Measurements from ENCODE around the gene BSCL2.
"Not testable (repeated sequence)": the region's sequence is repeated elsewhere in the genome, so short reads cannot be mapped to it uniquely, and the experiment has no call there.

BSCL2 gene

DNA sequence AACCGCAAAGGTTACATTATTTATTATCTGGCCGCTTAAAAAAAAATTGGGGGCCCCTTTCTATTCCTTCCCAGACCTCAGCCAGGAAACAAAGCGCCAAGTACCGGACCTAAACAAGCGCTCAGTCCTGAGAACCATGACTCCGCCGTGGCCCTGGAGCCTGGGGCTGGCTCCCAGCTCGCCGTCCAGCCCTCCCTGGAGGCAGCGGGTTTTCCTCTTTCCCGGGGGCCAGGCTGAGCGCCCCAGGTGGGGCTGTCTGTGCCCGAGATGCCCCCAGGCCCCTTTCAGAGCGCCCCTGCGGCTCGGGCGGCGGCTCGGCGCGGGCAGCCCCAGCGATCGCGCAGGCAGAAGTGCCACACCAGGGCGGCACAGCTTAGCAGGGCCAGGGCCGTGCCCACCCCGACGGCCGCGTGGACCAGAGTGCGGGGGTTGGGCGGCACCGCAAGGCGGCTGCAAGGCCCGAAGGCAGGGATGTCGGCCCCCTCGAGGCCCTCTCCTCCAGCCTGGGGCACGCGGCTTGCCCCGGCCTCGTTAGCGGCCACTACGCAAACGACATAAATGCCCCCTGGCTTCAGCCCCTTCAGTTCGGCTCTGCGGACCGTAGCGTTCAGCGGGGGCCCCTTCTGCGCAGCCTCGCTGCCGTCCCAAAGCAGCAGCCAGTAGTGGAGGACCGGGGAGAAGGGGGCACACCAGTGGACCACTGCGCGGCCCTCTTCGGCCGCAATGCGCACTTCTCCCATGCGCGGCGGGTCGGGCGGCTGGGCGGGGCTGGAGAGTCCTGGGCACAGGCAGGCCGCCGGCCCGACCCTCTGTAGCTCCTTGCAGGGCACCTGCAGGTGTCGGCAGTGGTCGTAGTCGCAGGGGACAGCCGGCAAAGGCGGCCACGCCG, 19.5 kb downstream of the BSCL2 start:
- peak overlapping the region; percentile 31 for H3K27ac ChIP-seq (ENCODE audit: low read length)
- peak overlapping the region; percentile 59 to 73 for H3K4me3 ChIP-seq (ENCODE audit: low read length in 2 of 2)
- no peaks in the 10 kb centered on the region for H3K9me3 ChIP-seq (ENCODE audit: control insufficient read depth in 2 of 2, low read length in 2 of 2)
- peaks cover 20 to 21% of the 10 kb centered on the region in 2 donors for H3K36me3 ChIP-seq (ENCODE audit: control insufficient read depth in 2 of 2, insufficient read depth in 2 of 2, low read length in 2 of 2)
- H3K4me1 ChIP-seq (ENCODE audit: control insufficient read depth, insufficient read depth, low read length) = peaks cover 16% of the 10 kb centered on the region
- H3K27me3 ChIP-seq (ENCODE audit: control insufficient read depth in 1 of 2, insufficient read depth in 2 of 2, low read length in 2 of 2) = peaks cover 8 to 11% of the 10 kb centered on the region in 2 donors
- H3K9ac ChIP-seq (ENCODE audit: low read length in 2 of 2) = peak overlapping the region; percentile 42 to 53

DNA sequence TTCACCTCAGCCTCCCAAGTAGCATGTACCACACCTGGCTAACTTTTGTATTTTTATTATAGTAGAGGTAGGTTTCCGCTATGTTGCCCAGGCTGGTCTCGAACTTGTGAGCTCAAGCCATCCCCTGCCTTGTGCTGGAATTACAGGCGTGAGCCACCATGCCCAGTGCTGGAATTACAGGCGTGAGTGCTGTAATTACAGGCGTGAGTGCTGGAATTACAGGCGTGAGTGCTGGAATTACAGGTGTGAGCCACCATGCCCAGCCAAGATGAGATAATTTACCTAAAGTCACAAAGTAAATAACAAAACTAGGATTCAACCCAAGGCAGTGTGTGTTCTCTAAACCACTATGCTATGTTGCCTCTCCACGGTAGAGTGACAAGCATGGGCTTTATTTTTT, 24.7 kb downstream of the BSCL2 start:
- no peak overlapping the region for H3K27ac ChIP-seq (ENCODE audit: low read length)
- H3K4me3 ChIP-seq (ENCODE audit: low read length in 2 of 2) = no peak overlapping the region
- H3K27me3 ChIP-seq (ENCODE audit: control insufficient read depth in 1 of 2, insufficient read depth in 2 of 2, low read length in 2 of 2) = peaks cover 0 to 1% of the 10 kb centered on the region in 2 donors
- H3K9me3 ChIP-seq (ENCODE audit: control insufficient read depth in 2 of 2, low read length in 2 of 2) = no peaks in the 10 kb centered on the region
- H3K9ac ChIP-seq (ENCODE audit: low read length in 2 of 2) = no peak overlapping the region
- H3K4me1 ChIP-seq (ENCODE audit: control insufficient read depth, insufficient read depth, low read length) = peaks cover 8% of the 10 kb centered on the region
- peaks cover 0 to 5% of the 10 kb centered on the region in 2 donors for H3K36me3 ChIP-seq (ENCODE audit: control insufficient read depth in 2 of 2, insufficient read depth in 2 of 2, low read length in 2 of 2)

- Histone ChIP-seq H3K27ac (ENCODE audit: low read length) (peak overlapping the region; percentile 6), H3K27me3 (ENCODE audit: control insufficient read depth in 1 of 2, insufficient read depth in 2 of 2, low read length in 2 of 2) (no peaks in the 10 kb centered on the region), H3K4me1 (ENCODE audit: control insufficient read depth, insufficient read depth, low read length) (peaks cover 8% of the 10 kb centered on the region), H3K4me3 (ENCODE audit: low read length in 2 of 2) (no peak overlapping the region), H3K9ac (ENCODE audit: low read length in 2 of 2) (no peak overlapping the region), H3K36me3 (ENCODE audit: control insufficient read depth in 2 of 2, insufficient read depth in 2 of 2, low read length in 2 of 2) (peaks cover 3 to 17% of the 10 kb centered on the region in 2 donors), H3K9me3 (ENCODE audit: control insufficient read depth in 2 of 2, low read length in 2 of 2) (no peaks in the 10 kb centered on the region)
These were observed 26.4 kb downstream of the BSCL2 start for GRCh38 chr11:62680825-62681240.

DNA sequence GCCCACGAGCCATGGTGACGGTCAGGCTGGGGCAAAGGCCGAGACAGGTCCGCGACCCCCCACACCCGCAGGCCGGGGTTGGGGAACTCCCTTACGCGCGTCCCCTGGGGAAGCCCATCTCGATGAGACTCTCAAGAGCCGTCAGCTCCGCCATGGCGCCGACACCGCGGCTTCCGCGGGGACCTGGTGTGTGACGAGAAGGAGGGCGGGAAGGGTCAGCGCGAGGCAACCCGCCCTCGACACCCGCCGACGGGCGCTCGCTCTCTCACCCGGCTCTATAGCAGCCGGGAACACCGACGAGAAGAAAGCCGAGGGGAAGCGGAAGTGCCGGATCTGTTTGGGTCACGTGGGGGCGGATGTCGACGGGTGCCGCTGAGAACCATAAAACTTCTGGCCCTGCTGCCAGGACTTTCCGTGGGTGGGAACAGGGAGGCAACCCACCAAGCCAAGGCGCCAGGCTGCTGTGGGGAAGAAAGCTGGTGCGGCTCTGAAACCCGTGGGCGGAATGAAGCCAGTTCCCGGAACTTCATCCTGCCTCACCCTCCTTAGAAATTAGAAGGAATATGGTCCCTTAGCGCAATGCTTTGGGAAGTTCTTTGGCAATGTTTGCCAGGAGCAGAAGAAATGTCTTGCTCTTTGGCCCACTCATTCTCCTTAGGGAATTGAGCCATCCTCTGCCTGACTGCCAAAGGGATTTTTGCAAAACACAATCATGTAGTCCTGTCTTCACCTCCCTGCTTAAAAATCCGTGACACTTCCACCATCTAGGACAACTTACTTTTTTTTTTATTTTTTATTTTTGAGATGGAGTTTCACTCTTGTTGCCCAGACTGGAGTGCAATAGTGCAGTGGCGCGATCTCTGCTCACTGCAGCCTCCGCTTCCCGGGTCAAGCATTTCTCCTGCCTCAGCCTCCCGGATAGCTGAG, 28.2 kb downstream of the BSCL2 start, which contains the start of gene UBXN1:
UBXN1 (minus strand) TSS at position 304 of the 927 bp plus-strand sequence; CDS start at position 154, 150 bp downstream.
- Histone ChIP-seq H3K36me3 (ENCODE audit: control insufficient read depth in 2 of 2, insufficient read depth in 2 of 2, low read length in 2 of 2) (peaks cover 3 to 17% of the 10 kb centered on the region in 2 donors), H3K4me3 (ENCODE audit: low read length in 2 of 2) (peak within 1 kb of the TSS; percentile 72 to 95), H3K27me3 (ENCODE audit: control insufficient read depth in 1 of 2, insufficient read depth in 2 of 2, low read length in 2 of 2) (no peaks in the 10 kb centered on the region), H3K9me3 (ENCODE audit: control insufficient read depth in 2 of 2, low read length in 2 of 2) (no peaks in the 10 kb centered on the region), H3K9ac (ENCODE audit: low read length in 2 of 2) (peak within 1 kb of the TSS; percentile 96), H3K27ac (ENCODE audit: low read length) (peak within 1 kb of the TSS; percentile 82), H3K4me1 (ENCODE audit: control insufficient read depth, insufficient read depth, low read length) (peaks cover 8% of the 10 kb centered on the region)

GRCh38 chr11:62678433-62678769, 28.8 kb downstream of the BSCL2 start:
- peaks cover 3 to 17% of the 10 kb centered on the region in 2 donors for H3K36me3 ChIP-seq (ENCODE audit: control insufficient read depth in 2 of 2, insufficient read depth in 2 of 2, low read length in 2 of 2)
- H3K27me3 ChIP-seq (ENCODE audit: control insufficient read depth in 1 of 2, insufficient read depth in 2 of 2, low read length in 2 of 2) = no peaks in the 10 kb centered on the region
- peak overlapping the region; percentile 82 for H3K27ac ChIP-seq (ENCODE audit: low read length)
- H3K9me3 ChIP-seq (ENCODE audit: control insufficient read depth in 2 of 2, low read length in 2 of 2) = no peaks in the 10 kb centered on the region
- H3K9ac ChIP-seq (ENCODE audit: low read length in 2 of 2) = peak overlapping the region; percentile 96
- H3K4me1 ChIP-seq (ENCODE audit: control insufficient read depth, insufficient read depth, low read length) = peaks cover 8% of the 10 kb centered on the region
- H3K4me3 ChIP-seq (ENCODE audit: low read length in 2 of 2) = peak overlapping the region; percentile 72 to 95

DNA sequence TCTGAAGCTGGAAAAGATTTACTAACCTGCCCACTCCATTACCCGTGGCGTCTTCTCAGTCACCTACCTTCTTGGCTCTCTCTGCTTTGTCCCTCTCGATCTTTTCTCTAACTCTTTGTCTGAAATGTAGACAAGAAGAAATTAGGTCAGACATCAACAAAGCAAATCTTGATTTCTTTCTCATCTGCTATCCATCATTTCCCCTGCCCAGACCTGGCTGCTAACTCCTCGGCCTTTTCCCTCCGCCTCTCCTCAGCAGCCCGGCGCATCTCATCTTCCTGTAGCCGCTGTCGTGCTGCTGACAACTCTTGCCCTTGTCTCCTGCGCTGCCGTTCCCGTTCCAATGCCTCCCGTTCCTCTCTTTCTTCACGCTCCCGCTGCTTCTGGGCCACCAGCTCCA, 29.5 kb downstream of the BSCL2 start:
- Histone ChIP-seq H3K27ac (ENCODE audit: low read length) (peak overlapping the region; percentile 82), H3K27me3 (ENCODE audit: control insufficient read depth in 1 of 2, insufficient read depth in 2 of 2, low read length in 2 of 2) (no peaks in the 10 kb centered on the region), H3K4me3 (ENCODE audit: low read length in 2 of 2) (peak overlapping the region; percentile 72 to 95), H3K4me1 (ENCODE audit: control insufficient read depth, insufficient read depth, low read length) (peaks cover 13% of the 10 kb centered on the region), H3K36me3 (ENCODE audit: control insufficient read depth in 2 of 2, insufficient read depth in 2 of 2, low read length in 2 of 2) (peaks cover 3 to 22% of the 10 kb centered on the region in 2 donors), H3K9me3 (ENCODE audit: control insufficient read depth in 2 of 2, low read length in 2 of 2) (no peaks in the 10 kb centered on the region), H3K9ac (ENCODE audit: low read length in 2 of 2) (peak overlapping the region; percentile 62 to 96)

DNA sequence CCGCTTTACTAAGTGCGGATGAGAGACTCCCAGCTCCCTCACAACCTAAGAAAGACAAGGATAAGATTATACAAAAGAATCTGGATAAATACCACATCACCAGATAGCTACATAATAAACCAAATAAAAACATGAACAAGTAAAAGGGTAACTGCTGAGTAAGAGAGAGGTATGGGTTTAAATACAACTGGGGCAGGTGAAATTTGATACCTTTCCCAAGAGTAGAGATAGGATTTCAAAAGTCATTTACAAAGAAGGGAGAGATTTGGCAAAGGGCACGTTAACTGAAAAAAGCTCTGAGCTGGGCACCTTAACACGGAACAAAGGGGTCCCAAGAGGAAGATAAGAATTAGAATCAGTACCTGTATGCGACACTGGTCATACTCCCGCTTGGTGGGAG, 30.1 kb downstream of the BSCL2 start:
- H3K9me3 ChIP-seq (ENCODE audit: control insufficient read depth in 2 of 2, low read length in 2 of 2) = no peaks in the 10 kb centered on the region
- H3K27ac ChIP-seq (ENCODE audit: low read length) = no peak overlapping the region
- H3K27me3 ChIP-seq (ENCODE audit: control insufficient read depth in 1 of 2, insufficient read depth in 2 of 2, low read length in 2 of 2) = no peaks in the 10 kb centered on the region
- no peak overlapping the region for H3K9ac ChIP-seq (ENCODE audit: low read length in 2 of 2)
- H3K4me1 ChIP-seq (ENCODE audit: control insufficient read depth, insufficient read depth, low read length) = peaks cover 18% of the 10 kb centered on the region
- H3K4me3 ChIP-seq (ENCODE audit: low read length in 2 of 2) = no peak overlapping the region
- H3K36me3 ChIP-seq (ENCODE audit: control insufficient read depth in 2 of 2, insufficient read depth in 2 of 2, low read length in 2 of 2) = peaks cover 3 to 22% of the 10 kb centered on the region in 2 donors

DNA sequence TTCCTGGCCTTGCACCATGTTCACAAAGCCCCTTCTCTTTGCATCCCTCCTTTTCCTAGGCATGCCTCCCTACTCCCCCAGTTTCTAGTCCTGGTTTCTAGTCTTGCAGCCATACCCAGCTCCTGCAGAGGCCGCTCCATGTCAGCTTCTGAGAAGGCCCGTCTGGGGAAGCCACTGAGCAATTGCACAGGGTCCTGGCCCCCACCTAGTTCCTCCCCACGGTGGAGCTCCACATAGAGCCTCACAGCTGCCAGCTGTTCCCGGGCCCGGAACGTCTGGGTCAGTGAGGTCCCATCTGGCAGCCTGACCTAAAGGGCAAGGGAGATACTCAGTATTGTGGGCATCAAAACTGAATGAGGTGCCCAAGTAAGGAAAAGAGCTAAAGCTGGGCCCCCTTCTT, 30.5 kb downstream of the BSCL2 start:
- Histone ChIP-seq H3K36me3 (ENCODE audit: control insufficient read depth in 2 of 2, insufficient read depth in 2 of 2, low read length in 2 of 2) (peaks cover 3 to 22% of the 10 kb centered on the region in 2 donors), H3K9ac (ENCODE audit: low read length in 2 of 2) (no peak overlapping the region), H3K4me3 (ENCODE audit: low read length in 2 of 2) (no peak overlapping the region), H3K9me3 (ENCODE audit: control insufficient read depth in 2 of 2, low read length in 2 of 2) (no peaks in the 10 kb centered on the region), H3K27ac (ENCODE audit: low read length) (no peak overlapping the region), H3K4me1 (ENCODE audit: control insufficient read depth, insufficient read depth, low read length) (peaks cover 22% of the 10 kb centered on the region), H3K27me3 (ENCODE audit: control insufficient read depth in 1 of 2, insufficient read depth in 2 of 2, low read length in 2 of 2) (no peaks in the 10 kb centered on the region)

DNA sequence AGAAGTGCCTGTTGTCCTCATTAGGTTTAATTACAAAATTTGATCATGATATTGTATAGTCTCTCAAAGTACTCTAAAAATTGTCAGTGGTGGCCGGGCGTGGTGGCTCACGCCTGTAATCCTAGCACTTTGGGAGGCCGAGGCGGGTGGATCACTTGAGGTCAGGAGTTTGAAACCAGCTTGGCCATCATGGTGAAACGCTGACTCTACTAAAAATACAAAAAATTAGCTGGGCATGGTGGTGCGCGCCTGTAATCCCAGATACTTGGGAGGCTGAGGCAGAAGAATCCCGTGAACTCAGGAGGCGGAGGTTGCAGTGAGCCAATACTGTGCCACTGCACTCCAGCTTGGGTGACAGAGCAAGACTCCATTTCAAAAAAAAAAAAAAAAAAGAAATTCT, 31.8 kb downstream of the BSCL2 start:
- peaks cover 30% of the 10 kb centered on the region for H3K4me1 ChIP-seq (ENCODE audit: control insufficient read depth, insufficient read depth, low read length)
- not testable (repeated sequence) for H3K9ac ChIP-seq (ENCODE audit: low read length in 2 of 2); H3K9me3 ChIP-seq (ENCODE audit: control insufficient read depth in 2 of 2, low read length in 2 of 2); H3K4me3 ChIP-seq (ENCODE audit: low read length in 2 of 2); H3K27me3 ChIP-seq (ENCODE audit: control insufficient read depth in 1 of 2, insufficient read depth in 2 of 2, low read length in 2 of 2); H3K27ac ChIP-seq (ENCODE audit: low read length)
- peaks cover 3 to 22% of the 10 kb centered on the region in 2 donors for H3K36me3 ChIP-seq (ENCODE audit: control insufficient read depth in 2 of 2, insufficient read depth in 2 of 2, low read length in 2 of 2)

GRCh38 chr11:62673196-62673525, 34.1 kb downstream of the BSCL2 start:
- Histone ChIP-seq H3K9me3 (ENCODE audit: control insufficient read depth in 2 of 2, low read length in 2 of 2) (no peaks in the 10 kb centered on the region), H3K36me3 (ENCODE audit: control insufficient read depth in 2 of 2, insufficient read depth in 2 of 2, low read length in 2 of 2) (peaks cover 3 to 22% of the 10 kb centered on the region in 2 donors), H3K27ac (ENCODE audit: low read length) (no peak overlapping the region), H3K27me3 (ENCODE audit: control insufficient read depth in 1 of 2, insufficient read depth in 2 of 2, low read length in 2 of 2) (no peaks in the 10 kb centered on the region), H3K9ac (ENCODE audit: low read length in 2 of 2) (no peak overlapping the region), H3K4me1 (ENCODE audit: control insufficient read depth, insufficient read depth, low read length) (peaks cover 28% of the 10 kb centered on the region), H3K4me3 (ENCODE audit: low read length in 2 of 2) (no peak overlapping the region)
